ENCODE results near the gene SPATA3. TPM values are rescaled to one million over a fixed set of nuclear protein-coding genes. Genes with fewer than 3 reads are reported as not detected.
A peak's percentile ranks its signal among the peaks of the same experiment; 100 is the strongest.

The SPATA3 gene
- total RNA-seq, 2 experiments from 2014 or later = not detected

GRCh38 chr2:230974096-230974913, 21.6 kb upstream of the SPATA3 start:
- peak; percentile 98 for ATAC-seq (ENCODE audit: low read depth)
- Mint-ChIP-seq H3K27ac (peak overlapping the region; percentile 82), H3K9me3 (peaks cover 2% of the 10 kb centered on the region), H3K4me1 (peaks cover 54% of the 10 kb centered on the region), H3K4me3 (peak overlapping the region; percentile 64), H3K27me3 (no peaks in the 10 kb centered on the region), H3K36me3 (no peaks in the 10 kb centered on the region)
- POLR2A ChIA-PET = interaction anchor here (0.5 to 2.0 kb wide), 3 partner anchors 11 to 753 kb away, joined by 3 to 14 read pairs (median 3); no protein-coding TSS in a partner anchor
- peak; percentile 68 for DNase-seq

GRCh38 chr2:230975927-230976326, 20.0 kb upstream of the SPATA3 start:
- Mint-ChIP-seq H3K4me1 (peaks cover 59% of the 10 kb centered on the region), H3K27ac (peak overlapping the region; percentile 77), H3K36me3 (no peaks in the 10 kb centered on the region), H3K27me3 (no peaks in the 10 kb centered on the region), H3K4me3 (no peak overlapping the region), H3K9me3 (peaks cover 2% of the 10 kb centered on the region)
- no peak for DNase-seq
- POLR2A ChIA-PET = interaction anchor here (2.0 kb wide), 1 partner anchor 9 kb away, joined by 14 read pairs; no protein-coding TSS in a partner anchor
- no peak for ATAC-seq (ENCODE audit: low read depth)

- Mint-ChIP-seq H3K27me3 (no peaks in the 10 kb centered on the region), H3K36me3 (no peaks in the 10 kb centered on the region), H3K4me1 (peaks cover 65% of the 10 kb centered on the region), H3K4me3 (no peak overlapping the region), H3K27ac (peak overlapping the region; percentile 1), H3K9me3 (no peaks in the 10 kb centered on the region)
- no peak for DNase-seq
- no peak for ATAC-seq (ENCODE audit: low read depth)
- POLR2A ChIA-PET = no interaction called here
Measured at GRCh38 chr2:230976671-230977171, 19.2 kb upstream of the SPATA3 start.

- Mint-ChIP-seq H3K4me3 (peak overlapping the region; percentile 46), H3K36me3 (no peaks in the 10 kb centered on the region), H3K4me1 (peaks cover 74% of the 10 kb centered on the region), H3K9me3 (no peaks in the 10 kb centered on the region), H3K27me3 (no peaks in the 10 kb centered on the region), H3K27ac (peak overlapping the region; percentile 53)
- ATAC-seq (ENCODE audit: low read depth) = no peak
- DNase-seq = no peak
- POLR2A ChIA-PET = no interaction called here
Measured at GRCh38 chr2:230980468-230980867, 15.5 kb upstream of the SPATA3 start.

- ATAC-seq (ENCODE audit: low read depth) = peak; percentile 35
- Mint-ChIP-seq H3K27me3 (no peaks in the 10 kb centered on the region), H3K27ac (peak overlapping the region; percentile 79), H3K36me3 (no peaks in the 10 kb centered on the region), H3K4me1 (peaks cover 69% of the 10 kb centered on the region), H3K9me3 (no peaks in the 10 kb centered on the region), H3K4me3 (peak overlapping the region; percentile 56)
- POLR2A ChIA-PET = interaction anchor here (1.3 kb wide), 1 partner anchor 57 kb away, joined by 4 read pairs; the partner anchor contains the start of gene GPR55
- no peak for DNase-seq
Measured at GRCh38 chr2:230981704-230982103, 14.2 kb upstream of the SPATA3 start.

GRCh38 chr2:230982126-230982525, 13.8 kb upstream of the SPATA3 start:
- ATAC-seq (ENCODE audit: low read depth) (no peak), DNase-seq (no peak)
- Mint-ChIP-seq H3K9me3 (no peaks in the 10 kb centered on the region), H3K36me3 (no peaks in the 10 kb centered on the region), H3K27me3 (no peaks in the 10 kb centered on the region), H3K4me1 (peaks cover 69% of the 10 kb centered on the region), H3K4me3 (peak overlapping the region; percentile 56), H3K27ac (peak overlapping the region; percentile 79)
- POLR2A ChIA-PET = interaction anchor here (1.3 kb wide), 1 partner anchor 57 kb away, joined by 4 read pairs; the partner anchor contains the start of gene GPR55

- POLR2A ChIA-PET = interaction anchor here (1.3 kb wide), 1 partner anchor 58 kb away, joined by 4 read pairs; the partner anchor contains the start of gene GPR55
- DNase-seq (no peak), ATAC-seq (ENCODE audit: low read depth) (no peak)
- Mint-ChIP-seq H3K4me1 (peaks cover 65% of the 10 kb centered on the region), H3K9me3 (no peaks in the 10 kb centered on the region), H3K4me3 (peak overlapping the region; percentile 56), H3K36me3 (no peaks in the 10 kb centered on the region), H3K27ac (peak overlapping the region; percentile 79), H3K27me3 (no peaks in the 10 kb centered on the region)
Measured at GRCh38 chr2:230982528-230982927, 13.4 kb upstream of the SPATA3 start.

GRCh38 chr2:230983566-230983965, 12.4 kb upstream of the SPATA3 start:
- H3K9me3 Mint-ChIP-seq = no peaks in the 10 kb centered on the region
- H3K4me3 Mint-ChIP-seq = no peak overlapping the region
- no peak overlapping the region for H3K27ac Mint-ChIP-seq
- peaks cover 60% of the 10 kb centered on the region for H3K4me1 Mint-ChIP-seq
- no peaks in the 10 kb centered on the region for H3K36me3 Mint-ChIP-seq
- ATAC-seq (ENCODE audit: low read depth) = no peak
- H3K27me3 Mint-ChIP-seq = no peaks in the 10 kb centered on the region
- no peak for DNase-seq
- POLR2A ChIA-PET = interaction anchor here (1.5 kb wide), 1 partner anchor 81 kb away, joined by 3 read pairs; no protein-coding TSS in a partner anchor

- Mint-ChIP-seq H3K27me3 (peaks cover under 1% of the 10 kb centered on the region), H3K4me3 (peak overlapping the region; percentile 64), H3K27ac (peak overlapping the region; percentile 87), H3K9me3 (no peaks in the 10 kb centered on the region), H3K36me3 (no peaks in the 10 kb centered on the region), H3K4me1 (peaks cover 53% of the 10 kb centered on the region)
- peak; percentile 55 for DNase-seq
- peak; percentile 86 for ATAC-seq (ENCODE audit: low read depth)
- POLR2A ChIA-PET = interaction anchor here (0.9 to 2.0 kb wide), 9 partner anchors 10 to 162 kb away, joined by 3 to 14 read pairs (median 4); partner anchors contain the start of genes GPR55 and ITM2C
Measured at GRCh38 chr2:230984393-230985220, 11.3 kb upstream of the SPATA3 start.

GRCh38 chr2:230985519-230986231, 10.2 kb upstream of the SPATA3 start:
- DNase-seq (no peak), ATAC-seq (ENCODE audit: low read depth) (no peak)
- Mint-ChIP-seq H3K9me3 (no peaks in the 10 kb centered on the region), H3K4me1 (peaks cover 47% of the 10 kb centered on the region), H3K36me3 (no peaks in the 10 kb centered on the region), H3K27ac (peak overlapping the region; percentile 62), H3K27me3 (peaks cover 5% of the 10 kb centered on the region), H3K4me3 (no peak overlapping the region)
- POLR2A ChIA-PET = interaction anchor here (0.9 to 2.0 kb wide), 6 partner anchors 11 to 163 kb away, joined by 3 to 14 read pairs (median 8); partner anchors contain the start of gene GPR55

GRCh38 chr2:230986520-230987136, 9.3 kb upstream of the SPATA3 start:
- Mint-ChIP-seq H3K27ac (peak overlapping the region; percentile 73), H3K27me3 (peaks cover 11% of the 10 kb centered on the region), H3K36me3 (no peaks in the 10 kb centered on the region), H3K4me1 (peaks cover 39% of the 10 kb centered on the region), H3K9me3 (no peaks in the 10 kb centered on the region), H3K4me3 (peak overlapping the region; percentile 71)
- no peak for DNase-seq
- ATAC-seq (ENCODE audit: low read depth) = no peak
- POLR2A ChIA-PET = interaction anchor here (0.6 to 1.3 kb wide), 3 partner anchors 32 to 88 kb away, joined by 3 read pairs; no protein-coding TSS in a partner anchor
